Muscle layer of duodenum (tissue), 2 donors: ENCODE measurements around the gene CFDP1.
"Not testable (repeated sequence)": the region's sequence is repeated elsewhere in the genome, so short reads cannot be mapped to it uniquely, and the experiment has no call there.

Experiments used
- H3K27ac ChIP-seq: one replicate; pipeline ENCODE4 v1.7.0; 2013; ENCODE audit warnings: mild to moderate bottlenecking, low read length
- H3K27me3 ChIP-seq: one replicate; pipeline ENCODE4 v1.7.0; 2013; ENCODE audit warnings: low read depth, mild to moderate bottlenecking, control low read depth, low read length
- H3K36me3 ChIP-seq, 2 donors: one replicate each; pipeline ENCODE4 v1.7.0; 2013; ENCODE audit warnings: low read length in 2 of 2, control low read depth in 1 of 2, mild to moderate bottlenecking in 1 of 2; ENCODE audit not compliant: insufficient read depth in 2 of 2, control insufficient read depth in 1 of 2
- H3K4me1 ChIP-seq, 2 donors: one replicate each; pipeline ENCODE4 v1.7.0; 2013; ENCODE audit warnings: low read length in 2 of 2, mild to moderate bottlenecking in 2 of 2, control low read depth in 1 of 2, moderate library complexity in 1 of 2; ENCODE audit not compliant: insufficient read depth in 2 of 2, control insufficient read depth in 1 of 2
- H3K4me3 ChIP-seq, 2 donors: one replicate each; pipeline ENCODE4 v1.7.0; 2013; ENCODE audit warnings: low read length in 2 of 2, low read depth in 1 of 2, mild to moderate bottlenecking in 1 of 2
- H3K9me3 ChIP-seq, 2 donors: one replicate each; pipeline ENCODE4 v1.7.0; 2013; ENCODE audit warnings: low read length in 2 of 2, control low read depth in 1 of 2, mild to moderate bottlenecking in 1 of 2; ENCODE audit not compliant: control insufficient read depth in 1 of 2
- donor health status: healthy.

The CFDP1 gene

GRCh38 chr16:75424105-75424762, 9.1 kb downstream of the CFDP1 start:
- not testable (repeated sequence) for H3K4me1 ChIP-seq, H3K27me3 ChIP-seq, H3K9me3 ChIP-seq, H3K36me3 ChIP-seq, H3K4me3 ChIP-seq, H3K27ac ChIP-seq

GRCh38 chr16:75423723-75424104, 9.6 kb downstream of the CFDP1 start:
- no peak overlapping the region for H3K4me3 ChIP-seq
- no peak overlapping the region for H3K27ac ChIP-seq
- H3K9me3 ChIP-seq, result no peaks in the 10 kb centered on the region

GRCh38 chr16:75421820-75422126, 11.5 kb downstream of the CFDP1 start:
- Histone ChIP-seq H3K27ac (no peak overlapping the region), H3K4me3 (no peak overlapping the region), H3K36me3 (no peaks in the 10 kb centered on the region)

More at GRCh38 chr16:75423723-75424104, 9.6 kb downstream of the CFDP1 start:
- Histone ChIP-seq H3K27me3 (no peaks in the 10 kb centered on the region), H3K4me1 (peaks cover 7 to 9% of the 10 kb centered on the region in 2 donors), H3K36me3 (no peaks in the 10 kb centered on the region)

GRCh38 chr16:75420987-75421819, 12.1 kb downstream of the CFDP1 start:
- Histone ChIP-seq H3K36me3 (no peaks in the 10 kb centered on the region), H3K27ac (peak overlapping the region; percentile 36), H3K9me3 (no peaks in the 10 kb centered on the region), H3K4me1 (peaks cover 7 to 13% of the 10 kb centered on the region in 2 donors), H3K27me3 (no peaks in the 10 kb centered on the region), H3K4me3 (peak overlapping the region in 1 of 2 donors; percentile 16)

More at GRCh38 chr16:75421820-75422126, 11.5 kb downstream of the CFDP1 start:
- H3K9me3 ChIP-seq, result no peaks in the 10 kb centered on the region
- H3K27me3 ChIP-seq, result no peaks in the 10 kb centered on the region
- H3K4me1 ChIP-seq, result peaks cover 7 to 13% of the 10 kb centered on the region in 2 donors

GRCh38 chr16:75416904-75417565, 16.3 kb downstream of the CFDP1 start:
- Histone ChIP-seq H3K4me3 (no peak overlapping the region), H3K9me3 (no peaks in the 10 kb centered on the region), H3K36me3 (peaks cover 6 to 7% of the 10 kb centered on the region in 2 donors), H3K27me3 (no peaks in the 10 kb centered on the region), H3K4me1 (peaks cover 7 to 13% of the 10 kb centered on the region in 2 donors), H3K27ac (no peak overlapping the region)

GRCh38 chr16:75415169-75415905, 18.0 kb downstream of the CFDP1 start:
- H3K27ac ChIP-seq, result no peak overlapping the region
- H3K4me3 ChIP-seq, result no peak overlapping the region
- H3K9me3 ChIP-seq, result no peaks in the 10 kb centered on the region
- peaks cover 12 to 17% of the 10 kb centered on the region in 2 donors for H3K36me3 ChIP-seq
- H3K27me3 ChIP-seq, result no peaks in the 10 kb centered on the region
- H3K4me1 ChIP-seq, result peaks cover 0 to 5% of the 10 kb centered on the region in 2 donors

- no peaks in the 10 kb centered on the region for H3K9me3 ChIP-seq
- no peaks in the 10 kb centered on the region for H3K27me3 ChIP-seq
- no peak overlapping the region for H3K4me3 ChIP-seq
- H3K4me1 ChIP-seq, result peaks cover 0 to 5% of the 10 kb centered on the region in 2 donors
- H3K27ac ChIP-seq, result no peak overlapping the region
- peaks cover 17 to 20% of the 10 kb centered on the region in 2 donors for H3K36me3 ChIP-seq
Measured at GRCh38 chr16:75413951-75414350, 19.4 kb downstream of the CFDP1 start.

GRCh38 chr16:75406943-75407342, 26.4 kb downstream of the CFDP1 start:
- Histone ChIP-seq H3K4me1 (peaks cover 0 to 7% of the 10 kb centered on the region in 2 donors), H3K27ac (no peak overlapping the region), H3K4me3 (no peak overlapping the region), H3K9me3 (no peaks in the 10 kb centered on the region), H3K27me3 (no peaks in the 10 kb centered on the region), H3K36me3 (peaks cover 15 to 16% of the 10 kb centered on the region in 2 donors)

- Histone ChIP-seq H3K4me1 (peaks cover 0 to 7% of the 10 kb centered on the region in 2 donors), H3K27me3 (no peaks in the 10 kb centered on the region), H3K4me3 (no peak overlapping the region), H3K36me3 (peaks cover 3 to 5% of the 10 kb centered on the region in 2 donors), H3K27ac (peak overlapping the region; percentile 81), H3K9me3 (no peaks in the 10 kb centered on the region)
Measured at GRCh38 chr16:75402821-75403475, 30.4 kb downstream of the CFDP1 start.

- Histone ChIP-seq H3K4me1 (peaks cover 0 to 7% of the 10 kb centered on the region in 2 donors), H3K27me3 (no peaks in the 10 kb centered on the region), H3K27ac (peak overlapping the region; percentile 81), H3K36me3 (peaks cover 3 to 5% of the 10 kb centered on the region in 2 donors), H3K4me3 (no peak overlapping the region), H3K9me3 (no peaks in the 10 kb centered on the region)
Measured at GRCh38 chr16:75402159-75402820, 31.0 kb downstream of the CFDP1 start.
